Bronchial epithelial cell (primary cell): ENCODE results near the gene DOK6. TPM values are rescaled to one million over a fixed set of nuclear protein-coding genes. Genes with fewer than 3 reads are reported as not detected.

Experiments
- DNase-seq: peaks from one replicate; pipeline ENCODE4 v3.0.0-alpha.2; 2010; ENCODE audit warnings: low read depth
- FAIRE-seq: peaks from 2 replicates; lab custom pipeline; 2011; peaks lifted over from hg19 to GRCh38; lab: Jason Lieb, UNC
- H3K27me3 ChIP-seq: 2 replicates; pipeline ENCODE4 v1.5.1; 2011; ENCODE audit warnings: low read length; ENCODE audit not compliant: control insufficient read depth, insufficient read depth
- H3K36me3 ChIP-seq: 2 replicates; pipeline ENCODE4 v1.5.1; 2011; ENCODE audit warnings: low read length; ENCODE audit not compliant: control insufficient read depth, insufficient read depth
- H3K4me3 ChIP-seq: 2 replicates; pipeline ENCODE4 v1.5.1; 2011; ENCODE audit warnings: mild to moderate bottlenecking, low read depth, low read length, control low read depth
- CTCF ChIP-seq: IDR thresholded peaks from 2 replicates; pipeline ENCODE4 v1.5.1; 2011; ENCODE audit warnings: mild to moderate bottlenecking, moderate library complexity, low read length, control low read depth, inconsistent platforms; ENCODE audit not compliant: insufficient read depth, severe bottlenecking
- total RNA-seq: library from RNA; depleted of rRNA; stranded (reverse); fragments of >200 nt; gene quantifications from 2 replicates; pipeline ENCODE4 v1.2.1, GENCODE V29; 2014

DOK6 gene
- total RNA-seq, 1 donor from 2014 or later = not detected

- TF ChIP-seq CTCF = no peak
- Histone ChIP-seq H3K27me3 (no peaks in the 10 kb centered on the region), H3K4me3 (no peak overlapping the region), H3K36me3 (no peaks in the 10 kb centered on the region)
- peak; percentile 36 for FAIRE-seq
- DNase-seq = no peak
Observed at GRCh38 chr18:69674292-69674877, 273.7 kb downstream of the DOK6 start.

DNA sequence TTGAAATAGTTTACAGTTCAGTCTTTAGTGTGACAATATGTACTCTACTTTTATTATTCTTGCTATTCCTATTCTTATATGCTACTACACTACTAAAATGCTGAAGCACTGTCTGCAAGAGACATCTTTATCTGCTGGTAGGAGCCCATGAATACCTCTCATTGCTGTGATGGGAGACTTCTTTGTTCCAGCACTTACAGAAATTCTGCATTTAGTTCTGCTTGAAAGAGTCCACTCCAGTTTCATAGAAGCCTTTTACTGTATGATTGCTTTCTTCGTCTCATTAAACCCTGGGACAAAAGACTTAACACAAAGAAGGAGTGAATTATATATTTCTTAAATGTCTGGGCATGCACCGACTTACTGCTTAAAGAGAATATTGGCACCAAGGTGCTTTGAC, 274.3 kb downstream of the DOK6 start:
- Histone ChIP-seq H3K36me3 (no peaks in the 10 kb centered on the region), H3K4me3 (no peak overlapping the region), H3K27me3 (no peaks in the 10 kb centered on the region)
- DNase-seq (no peak), FAIRE-seq (no peak)
- TF ChIP-seq CTCF = no peak

DNA sequence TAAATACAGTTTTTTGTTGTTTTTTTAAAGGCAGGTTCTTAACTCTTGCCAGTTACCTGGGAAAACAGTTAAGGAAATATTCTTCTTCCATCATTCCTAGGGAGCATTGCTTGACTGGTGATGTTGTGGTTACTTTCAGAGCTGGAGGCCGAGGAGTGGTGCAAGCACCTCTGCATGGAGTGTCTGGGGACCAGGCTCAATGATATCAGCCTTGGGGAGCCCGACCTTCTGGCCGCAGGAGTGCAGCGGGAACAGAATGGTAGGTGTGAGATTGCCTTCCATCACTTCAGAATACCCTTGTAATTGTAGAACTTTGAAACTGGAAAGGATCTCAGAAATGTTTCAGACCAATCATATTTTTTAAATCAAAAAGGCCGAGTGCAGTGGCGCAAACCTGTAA, 276.9 kb downstream of the DOK6 start:
- FAIRE-seq = no peak
- Histone ChIP-seq H3K36me3 (no peaks in the 10 kb centered on the region), H3K27me3 (no peaks in the 10 kb centered on the region), H3K4me3 (no peak overlapping the region)
- DNase-seq = no peak
- TF ChIP-seq CTCF = no peak

GRCh38 chr18:69680123-69680522, 279.4 kb downstream of the DOK6 start:
- Histone ChIP-seq H3K36me3 (no peaks in the 10 kb centered on the region), H3K4me3 (no peak overlapping the region), H3K27me3 (no peaks in the 10 kb centered on the region)
- DNase-seq = no peak
- no peak for TF ChIP-seq CTCF
- FAIRE-seq = no peak

GRCh38 chr18:69683176-69683575, 282.5 kb downstream of the DOK6 start:
- no peaks in the 10 kb centered on the region for H3K36me3 ChIP-seq
- H3K4me3 ChIP-seq = no peak overlapping the region
- H3K27me3 ChIP-seq = no peaks in the 10 kb centered on the region
- DNase-seq (no peak), FAIRE-seq (no peak)
- TF ChIP-seq CTCF = no peak

- FAIRE-seq (no peak), DNase-seq (no peak)
- H3K27me3 ChIP-seq = no peaks in the 10 kb centered on the region
- no peak for TF ChIP-seq CTCF
- H3K4me3 ChIP-seq = no peak overlapping the region
- H3K36me3 ChIP-seq = no peaks in the 10 kb centered on the region
Observed at GRCh38 chr18:69684789-69685188, 284.1 kb downstream of the DOK6 start.
